ENCODE results near the gene CTSL.
"Not testable (repeated sequence)": the region's sequence is repeated elsewhere in the genome, so short reads cannot be mapped to it uniquely, and the experiment has no call there.

CTSL gene

GRCh38 chr9:87759980-87760379 is 34.1 kb downstream of the CTSL start:
- DNase-seq (ENCODE audit: low read depth), result not testable (repeated sequence)

- no peak for DNase-seq (ENCODE audit: low read depth)
Measured at GRCh38 chr9:87760529-87760928, 34.6 kb downstream of the CTSL start.

- DNase-seq (ENCODE audit: low read depth), result no peak
Measured at GRCh38 chr9:87763286-87763685, 37.4 kb downstream of the CTSL start.

- DNase-seq (ENCODE audit: low read depth), result no peak
Measured at GRCh38 chr9:87765521-87765920, 39.6 kb downstream of the CTSL start.

- no peak for DNase-seq (ENCODE audit: low read depth)
Measured at GRCh38 chr9:87766697-87767096, 40.8 kb downstream of the CTSL start.

- no peak for DNase-seq (ENCODE audit: low read depth)
Measured at GRCh38 chr9:87770616-87771315, 44.8 kb downstream of the CTSL start.

- no peak for DNase-seq (ENCODE audit: low read depth)
Measured at GRCh38 chr9:87771316-87772006, 45.5 kb downstream of the CTSL start.

GRCh38 chr9:87776481-87777379 is 50.8 kb downstream of the CTSL start:
- DNase-seq (ENCODE audit: low read depth), result no peak

- no peak for DNase-seq (ENCODE audit: low read depth)
Measured at GRCh38 chr9:87778996-87779395, 53.1 kb downstream of the CTSL start.

Measured in activated T-helper 1 cell treated with Interleukin-2 at 50 U/mL for 16 hours (primary cell).